Esophagus mucosa (tissue), 1 donor: ENCODE measurements around the gene ZNF516. TPM values are rescaled to one million over a fixed set of nuclear protein-coding genes. Genes with fewer than 3 reads are reported as not detected.
"Not testable (repeated sequence)": the region's sequence is repeated elsewhere in the genome, so short reads cannot be mapped to it uniquely, and the experiment has no call there.

ENCODE experiments used
- ATAC-seq: fragments of 200-7000 bp; cut with Tn5 transposase; one replicate; pipeline ENCODE4 v1.9.1; 2020
- total RNA-seq: library from RNA; stranded (reverse); gene quantifications from one replicate; pipeline ENCODE4 v1.2.4, GENCODE V29; 2023
- donor health status: DM: yes; HTN: yes; CAD: no.

ZNF516 gene, protein sequence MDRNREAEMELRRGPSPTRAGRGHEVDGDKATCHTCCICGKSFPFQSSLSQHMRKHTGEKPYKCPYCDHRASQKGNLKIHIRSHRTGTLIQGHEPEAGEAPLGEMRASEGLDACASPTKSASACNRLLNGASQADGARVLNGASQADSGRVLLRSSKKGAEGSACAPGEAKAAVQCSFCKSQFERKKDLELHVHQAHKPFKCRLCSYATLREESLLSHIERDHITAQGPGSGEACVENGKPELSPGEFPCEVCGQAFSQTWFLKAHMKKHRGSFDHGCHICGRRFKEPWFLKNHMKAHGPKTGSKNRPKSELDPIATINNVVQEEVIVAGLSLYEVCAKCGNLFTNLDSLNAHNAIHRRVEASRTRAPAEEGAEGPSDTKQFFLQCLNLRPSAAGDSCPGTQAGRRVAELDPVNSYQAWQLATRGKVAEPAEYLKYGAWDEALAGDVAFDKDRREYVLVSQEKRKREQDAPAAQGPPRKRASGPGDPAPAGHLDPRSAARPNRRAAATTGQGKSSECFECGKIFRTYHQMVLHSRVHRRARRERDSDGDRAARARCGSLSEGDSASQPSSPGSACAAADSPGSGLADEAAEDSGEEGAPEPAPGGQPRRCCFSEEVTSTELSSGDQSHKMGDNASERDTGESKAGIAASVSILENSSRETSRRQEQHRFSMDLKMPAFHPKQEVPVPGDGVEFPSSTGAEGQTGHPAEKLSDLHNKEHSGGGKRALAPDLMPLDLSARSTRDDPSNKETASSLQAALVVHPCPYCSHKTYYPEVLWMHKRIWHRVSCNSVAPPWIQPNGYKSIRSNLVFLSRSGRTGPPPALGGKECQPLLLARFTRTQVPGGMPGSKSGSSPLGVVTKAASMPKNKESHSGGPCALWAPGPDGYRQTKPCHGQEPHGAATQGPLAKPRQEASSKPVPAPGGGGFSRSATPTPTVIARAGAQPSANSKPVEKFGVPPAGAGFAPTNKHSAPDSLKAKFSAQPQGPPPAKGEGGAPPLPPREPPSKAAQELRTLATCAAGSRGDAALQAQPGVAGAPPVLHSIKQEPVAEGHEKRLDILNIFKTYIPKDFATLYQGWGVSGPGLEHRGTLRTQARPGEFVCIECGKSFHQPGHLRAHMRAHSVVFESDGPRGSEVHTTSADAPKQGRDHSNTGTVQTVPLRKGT
- 19.3 TPM for total RNA-seq

GRCh38 chr18:76495006-76495370 lies at the start of gene ZNF516:
Gene ZNF516 (minus strand): TSS chr18:76495242. CDS start chr18:76443054, 52,188 bp downstream.
- ATAC-seq, result no peak

DNA sequence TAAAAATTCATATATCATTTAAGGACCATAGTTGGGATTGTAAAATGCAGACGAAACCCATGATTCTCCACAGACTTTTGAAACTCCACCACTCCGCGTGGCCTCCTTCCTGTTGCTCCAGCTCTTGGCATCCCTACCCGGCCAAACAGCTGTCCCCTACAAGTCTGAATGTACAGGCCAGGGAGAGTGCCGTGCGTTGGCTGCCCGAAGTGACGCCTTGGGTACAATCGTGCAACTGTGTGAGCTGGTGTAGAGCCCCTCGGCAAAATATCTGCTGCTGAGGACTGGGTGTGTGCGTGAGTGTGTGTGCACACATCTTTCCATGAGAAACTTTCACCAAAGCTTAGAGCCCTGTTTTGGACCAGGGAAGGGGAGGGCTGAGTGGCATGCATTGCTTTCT lies 43.8 kb upstream of the ZNF516 start:
- ATAC-seq, result no peak

DNA sequence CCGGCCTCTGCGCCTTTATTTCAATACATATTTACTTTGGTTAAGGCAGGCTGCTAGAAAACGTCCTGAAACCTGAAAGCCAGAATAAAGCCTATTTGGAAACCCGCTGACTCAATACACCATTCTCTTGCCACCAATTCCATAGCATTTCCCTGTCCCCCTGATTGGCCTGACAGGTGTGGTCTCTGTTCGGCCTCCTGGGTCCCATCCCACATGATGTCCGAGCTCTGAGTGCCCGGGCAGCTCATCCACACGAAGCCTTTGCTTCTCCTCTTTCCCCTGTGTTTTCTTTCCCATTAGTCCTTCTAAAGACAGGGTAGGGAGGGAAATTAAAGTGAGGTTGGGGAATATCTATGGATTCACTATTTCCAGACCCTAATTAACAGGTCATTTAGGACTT lies 42.6 kb upstream of the ZNF516 start:
- no peak for ATAC-seq

GRCh38 chr18:76536593-76536992 lies 41.6 kb upstream of the ZNF516 start:
- ATAC-seq, result not testable (repeated sequence)

- no peak for ATAC-seq
Observed at GRCh38 chr18:76532875-76533274, 37.8 kb upstream of the ZNF516 start.

GRCh38 chr18:76530846-76531245 lies 35.8 kb upstream of the ZNF516 start:
- no peak for ATAC-seq

- no peak for ATAC-seq
Observed at GRCh38 chr18:76530391-76530790, 35.3 kb upstream of the ZNF516 start.

- no peak for ATAC-seq
Observed at GRCh38 chr18:76529433-76529811, 34.4 kb upstream of the ZNF516 start.

GRCh38 chr18:76528477-76529432 lies 33.7 kb upstream of the ZNF516 start:
- ATAC-seq, result peak; percentile 20

- ATAC-seq, result no peak
Observed at GRCh38 chr18:76525911-76526310, 30.9 kb upstream of the ZNF516 start.

- ATAC-seq, result no peak
Observed at GRCh38 chr18:76524900-76525698, 30.1 kb upstream of the ZNF516 start.

DNA sequence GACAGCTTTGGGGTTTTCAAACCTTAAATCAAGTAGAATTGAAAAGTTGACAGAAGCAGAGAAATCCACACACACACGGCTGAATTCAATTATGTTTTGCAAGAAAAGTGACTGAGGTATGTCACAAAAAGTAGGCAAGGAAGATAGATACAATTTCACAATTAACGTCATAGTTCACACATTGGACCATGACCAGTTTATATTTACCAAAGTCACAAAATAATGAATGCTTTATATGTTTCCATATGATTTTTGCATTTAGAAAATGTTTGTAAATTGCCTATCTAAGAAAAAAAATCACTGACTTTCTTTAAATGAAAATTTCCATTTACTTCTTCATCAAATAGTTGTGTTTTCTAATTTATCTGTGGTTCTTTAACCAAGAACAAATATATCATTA lies 29.4 kb upstream of the ZNF516 start:
- ATAC-seq, result no peak

DNA sequence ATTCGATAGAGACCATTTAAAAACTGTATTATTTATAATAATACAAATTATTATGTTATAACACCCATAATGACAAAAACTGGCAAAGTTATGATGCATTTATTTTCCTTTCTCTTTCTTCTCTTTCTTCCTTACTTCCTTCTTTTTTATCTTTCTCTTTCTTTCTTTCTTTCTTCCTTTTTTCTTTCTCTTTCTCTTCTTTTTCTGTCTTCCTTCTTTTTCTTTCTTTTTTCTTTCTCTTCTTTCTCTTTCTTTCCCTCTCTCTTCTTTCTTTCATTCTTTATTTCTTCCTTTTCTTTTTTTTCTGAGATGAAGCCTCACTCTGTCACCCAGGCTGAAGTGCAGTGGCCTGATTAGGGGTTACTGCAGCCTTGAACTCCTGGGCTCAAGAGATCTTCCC lies 27.5 kb upstream of the ZNF516 start:
- ATAC-seq, result no peak

DNA sequence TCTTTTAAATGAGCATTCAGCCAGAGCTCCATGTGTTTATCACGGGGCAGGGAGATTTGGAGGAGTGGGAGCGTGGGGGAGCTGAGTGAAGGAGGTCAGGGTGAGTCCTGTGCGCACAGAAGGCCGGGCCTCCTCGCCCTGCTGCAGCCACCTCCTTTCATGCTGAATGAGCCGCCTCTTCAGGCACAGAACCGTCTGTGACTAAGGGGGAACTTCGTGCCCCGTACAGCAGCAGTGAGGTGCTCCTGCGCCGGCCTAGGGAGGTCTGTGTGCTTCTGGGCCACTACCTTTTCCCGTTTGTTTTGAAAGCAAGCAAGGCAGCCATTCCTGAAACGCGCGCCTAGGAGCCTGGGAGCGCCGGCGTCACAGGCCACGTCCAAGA lies 27.1 kb upstream of the ZNF516 start:
- no peak for ATAC-seq

DNA sequence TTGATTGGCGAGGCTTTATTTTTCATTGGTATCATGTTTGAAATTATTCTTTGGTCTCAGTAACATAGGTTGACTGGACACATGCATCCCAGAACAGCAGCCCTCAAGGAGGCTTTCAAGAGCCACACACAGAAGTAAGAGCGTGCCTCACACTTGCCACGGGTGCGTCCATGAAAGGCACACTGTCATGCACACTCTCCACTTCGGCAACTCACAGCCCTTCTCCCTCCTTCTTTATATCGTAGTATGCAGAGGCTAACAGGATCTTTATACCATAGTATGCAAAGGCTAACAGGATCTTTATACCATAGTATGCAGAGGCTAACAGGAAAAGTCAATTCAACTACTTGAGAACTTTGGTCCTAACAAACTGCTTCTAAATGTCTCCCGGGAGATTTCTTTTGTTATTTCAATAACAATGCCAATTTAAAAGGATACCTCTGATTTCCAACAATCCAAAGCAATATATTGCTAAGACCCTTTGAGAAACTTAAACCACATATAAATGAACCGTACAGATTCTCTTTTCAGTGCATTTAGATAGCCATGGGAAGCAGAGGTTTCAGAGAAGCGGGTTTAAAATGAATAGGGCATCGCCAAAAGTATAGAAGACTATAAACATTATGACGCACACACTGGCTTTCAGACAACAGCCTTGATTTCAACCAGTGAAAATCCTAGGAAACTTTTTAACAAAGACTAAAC lies 26.5 kb upstream of the ZNF516 start:
- no peak for ATAC-seq

DNA sequence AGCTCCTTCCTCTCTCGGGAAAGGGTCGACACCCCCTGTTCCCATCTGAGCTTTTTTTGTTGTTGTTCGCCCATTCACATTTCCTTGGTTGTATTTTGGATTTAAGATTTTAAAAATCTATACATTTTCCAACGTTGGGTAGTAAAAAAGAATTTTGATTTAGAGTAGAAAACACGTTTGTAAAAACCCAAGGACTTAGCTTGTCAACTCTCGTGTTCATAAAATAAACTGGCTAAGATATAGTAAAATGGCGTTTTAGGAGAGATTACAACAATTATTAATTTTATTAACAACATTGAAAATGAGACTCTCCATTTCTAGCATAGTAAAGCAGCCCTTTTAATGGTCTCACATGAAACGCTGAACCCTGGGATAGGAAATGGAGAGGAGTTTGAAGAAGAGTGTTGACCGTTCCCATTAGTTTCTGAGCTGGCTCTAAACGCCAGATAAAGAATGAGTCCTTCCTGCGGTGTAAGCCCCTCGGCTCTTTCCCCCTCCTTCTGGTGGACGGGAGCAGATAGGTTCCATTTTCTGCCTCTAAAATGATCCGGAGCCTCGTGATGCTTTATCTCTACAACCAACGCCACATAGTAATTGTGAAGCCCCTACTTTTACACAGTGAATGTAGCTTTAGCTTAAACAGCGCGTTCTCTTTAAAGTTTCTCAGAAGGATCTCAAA lies 24.0 kb upstream of the ZNF516 start:
- no peak for ATAC-seq

- no peak for ATAC-seq
Observed at GRCh38 chr18:76518123-76518859, 23.2 kb upstream of the ZNF516 start.

DNA sequence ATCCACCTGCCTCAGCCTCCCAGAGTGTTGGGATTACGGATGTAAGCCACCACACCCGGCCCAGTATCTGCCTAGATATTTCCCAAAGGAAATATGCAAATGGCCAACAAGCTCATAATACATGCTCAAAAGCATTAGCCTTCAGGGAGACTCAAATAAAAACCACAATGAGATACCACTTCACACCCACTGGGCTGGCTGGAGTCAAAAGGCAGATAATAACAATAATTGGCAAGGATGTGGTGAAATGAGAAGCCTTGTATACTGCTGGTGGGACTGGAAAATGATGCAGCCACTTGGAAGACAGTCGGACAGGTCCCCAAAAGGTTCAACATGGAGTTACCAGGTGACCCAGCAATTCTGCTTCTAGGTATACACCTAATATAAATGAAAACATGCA lies 20.5 kb upstream of the ZNF516 start:
- no peak for ATAC-seq

- no peak for ATAC-seq
Observed at GRCh38 chr18:76514573-76514972, 19.5 kb upstream of the ZNF516 start.
